ENCODE measurements around the gene CHID1.

DNA sequence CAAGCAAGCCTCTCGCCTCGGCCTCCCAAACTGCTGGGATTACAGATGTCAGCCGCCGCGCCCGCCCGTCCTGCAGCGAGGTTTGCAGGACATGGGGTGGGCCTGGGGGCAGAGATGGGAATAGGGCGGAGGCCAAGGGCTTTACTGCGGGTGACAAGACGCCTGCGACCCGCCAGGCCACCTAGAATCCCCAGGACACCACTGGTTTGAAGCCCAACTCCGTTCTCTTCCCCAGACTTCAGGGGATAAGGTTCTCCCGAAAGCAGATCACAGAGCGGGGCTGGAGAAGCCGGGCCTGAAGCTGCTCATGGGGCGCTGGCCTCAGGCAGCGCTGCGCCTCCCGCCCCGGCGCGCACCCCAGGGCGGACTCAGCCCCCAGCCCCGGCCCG, 68.6 kb downstream of the CHID1 start:
- TF ChIP-seq, protein P1, sequence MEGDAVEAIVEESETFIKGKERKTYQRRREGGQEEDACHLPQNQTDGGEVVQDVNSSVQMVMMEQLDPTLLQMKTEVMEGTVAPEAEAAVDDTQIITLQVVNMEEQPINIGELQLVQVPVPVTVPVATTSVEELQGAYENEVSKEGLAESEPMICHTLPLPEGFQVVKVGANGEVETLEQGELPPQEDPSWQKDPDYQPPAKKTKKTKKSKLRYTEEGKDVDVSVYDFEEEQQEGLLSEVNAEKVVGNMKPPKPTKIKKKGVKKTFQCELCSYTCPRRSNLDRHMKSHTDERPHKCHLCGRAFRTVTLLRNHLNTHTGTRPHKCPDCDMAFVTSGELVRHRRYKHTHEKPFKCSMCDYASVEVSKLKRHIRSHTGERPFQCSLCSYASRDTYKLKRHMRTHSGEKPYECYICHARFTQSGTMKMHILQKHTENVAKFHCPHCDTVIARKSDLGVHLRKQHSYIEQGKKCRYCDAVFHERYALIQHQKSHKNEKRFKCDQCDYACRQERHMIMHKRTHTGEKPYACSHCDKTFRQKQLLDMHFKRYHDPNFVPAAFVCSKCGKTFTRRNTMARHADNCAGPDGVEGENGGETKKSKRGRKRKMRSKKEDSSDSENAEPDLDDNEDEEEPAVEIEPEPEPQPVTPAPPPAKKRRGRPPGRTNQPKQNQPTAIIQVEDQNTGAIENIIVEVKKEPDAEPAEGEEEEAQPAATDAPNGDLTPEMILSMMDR (IDR thresholded peaks at IDR 0.05) = no peak
- TF ChIP-seq EZH2 (IDR thresholded peaks at IDR 0.05) (no peak), EZH2phosphoT487 (IDR thresholded peaks at IDR 0.05) (no peak)
